ENCODE measurements around the gene SLC16A3.

SLC16A3 gene

DNA sequence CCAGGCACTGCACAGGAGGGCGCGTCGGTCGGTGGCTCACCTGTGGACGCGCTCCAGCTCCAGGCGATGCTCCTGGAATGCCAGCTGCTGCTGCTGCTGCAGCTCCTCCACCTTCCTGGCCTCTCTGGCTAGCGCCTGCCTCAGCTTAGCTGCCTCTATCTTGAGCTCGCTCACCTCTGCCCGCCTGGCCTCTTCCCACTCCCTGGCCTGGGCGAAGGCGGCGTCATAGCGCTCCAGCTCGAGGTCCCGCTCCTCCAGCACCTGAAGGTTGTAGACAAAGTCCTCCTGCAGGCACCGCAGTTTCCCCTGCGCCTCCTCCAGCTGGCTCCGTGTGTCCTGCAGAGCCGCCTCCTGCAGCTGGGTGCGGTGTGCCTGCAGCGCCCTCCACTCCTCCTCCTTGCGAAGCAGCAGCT is 27.3 kb upstream of the SLC16A3 start:
- Histone ChIP-seq H3K4me2 (ENCODE audit: low read length) (no peak overlapping the region), H3K4me3 (ENCODE audit: low read depth, low read length) (no peak overlapping the region), H2AK5ac (ENCODE audit: low read length) (no peak overlapping the region), H3K79me2 (ENCODE audit: control insufficient read depth, insufficient read depth, low read length, poor library complexity) (no peaks in the 10 kb centered on the region), H4K91ac (ENCODE audit: low read depth, low read length) (no peak overlapping the region), H3K9me3 (ENCODE audit: insufficient read depth, low read depth, low read length) (no peaks in the 10 kb centered on the region), H2BK5ac (ENCODE audit: low read depth, low read length, poor library complexity) (no peak overlapping the region), H3K9ac (ENCODE audit: low read length) (no peak overlapping the region), H3K27ac (ENCODE audit: low read depth, low read length) (no peak overlapping the region), H3K4me1 (ENCODE audit: control insufficient read depth in 1 of 2, insufficient read depth in 2 of 2, low read length in 2 of 2) (peaks cover 4 to 5% of the 10 kb centered on the region in 2 experiments), H3K4ac (ENCODE audit: low read depth, low read length) (no peak overlapping the region), H3K18ac (ENCODE audit: low read length) (no peak overlapping the region), H3K23ac (ENCODE audit: low read length) (no peak overlapping the region), H2AFZ (ENCODE audit: insufficient read depth, low read length, poor library complexity) (no peak overlapping the region), H2BK12ac (ENCODE audit: low read length) (no peak overlapping the region), H3K27me3 (ENCODE audit: insufficient read depth, low read length) (no peaks in the 10 kb centered on the region), H3K14ac (ENCODE audit: low read length) (no peak overlapping the region), H4K8ac (ENCODE audit: low read depth, low read length) (no peak overlapping the region), H4K12ac (ENCODE audit: low read depth, low read length) (no peak overlapping the region), H2BK120ac (ENCODE audit: insufficient read depth, low read length, poor library complexity) (no peak overlapping the region), H3K79me1 (ENCODE audit: low read length) (no peaks in the 10 kb centered on the region), H3K36me3 (ENCODE audit: control insufficient read depth in 1 of 2, insufficient read depth in 2 of 2, low read length in 2 of 2) (peaks cover 21 to 26% of the 10 kb centered on the region in 2 experiments)
- no peak for DNase-seq
- WGBS (ENCODE audit: extremely low coverage, insufficient coverage, insufficient read length) = no CpG with 5 or more reads among the region's 23 CpGs

DNA sequence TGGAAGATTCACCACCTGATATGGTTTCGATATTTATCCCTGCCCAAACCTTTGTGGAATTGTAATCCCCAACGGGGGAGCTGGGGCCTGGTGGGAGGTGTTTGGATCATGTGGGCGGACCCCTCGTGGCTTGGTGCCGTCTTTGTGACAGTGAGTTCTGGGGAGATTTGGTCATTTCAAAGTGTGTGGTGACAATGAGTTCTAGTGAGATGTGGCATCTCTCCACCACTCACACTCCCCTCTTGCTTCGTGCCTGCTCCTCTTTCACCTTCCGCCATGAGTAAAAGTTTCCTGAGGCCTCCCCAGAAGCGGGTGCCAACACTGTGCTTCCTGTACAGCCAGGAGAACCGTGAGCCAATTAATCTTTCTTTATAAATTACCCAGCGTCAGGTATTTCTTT is 25.9 kb upstream of the SLC16A3 start:
- H3K9ac ChIP-seq (ENCODE audit: low read length) = no peak overlapping the region
- no peak overlapping the region for H2BK120ac ChIP-seq (ENCODE audit: insufficient read depth, low read length, poor library complexity)
- no peak overlapping the region for H4K91ac ChIP-seq (ENCODE audit: low read depth, low read length)
- no CpG with 5 or more reads among the region's 10 CpGs for WGBS (ENCODE audit: extremely low coverage, insufficient coverage, insufficient read length)
- H3K79me2 ChIP-seq (ENCODE audit: control insufficient read depth, insufficient read depth, low read length, poor library complexity) = no peaks in the 10 kb centered on the region
- no peak overlapping the region for H3K18ac ChIP-seq (ENCODE audit: low read length)
- H2AFZ ChIP-seq (ENCODE audit: insufficient read depth, low read length, poor library complexity) = no peak overlapping the region
- no peak overlapping the region for H3K27ac ChIP-seq (ENCODE audit: low read depth, low read length)
- peaks cover 15 to 16% of the 10 kb centered on the region in 2 experiments for H3K36me3 ChIP-seq (ENCODE audit: control insufficient read depth in 1 of 2, insufficient read depth in 2 of 2, low read length in 2 of 2)
- no peak overlapping the region for H2BK12ac ChIP-seq (ENCODE audit: low read length)
- no peak overlapping the region for H2AK5ac ChIP-seq (ENCODE audit: low read length)
- no peak overlapping the region for H3K4me3 ChIP-seq (ENCODE audit: low read depth, low read length)
- H3K9me3 ChIP-seq (ENCODE audit: insufficient read depth, low read depth, low read length) = no peaks in the 10 kb centered on the region
- DNase-seq = no peak
- no peaks in the 10 kb centered on the region for H3K27me3 ChIP-seq (ENCODE audit: insufficient read depth, low read length)
- H3K4me2 ChIP-seq (ENCODE audit: low read length) = no peak overlapping the region
- no peak overlapping the region for H3K23ac ChIP-seq (ENCODE audit: low read length)
- H3K14ac ChIP-seq (ENCODE audit: low read length) = no peak overlapping the region
- no peak overlapping the region for H2BK5ac ChIP-seq (ENCODE audit: low read depth, low read length, poor library complexity)
- H3K79me1 ChIP-seq (ENCODE audit: low read length) = no peaks in the 10 kb centered on the region
- peaks cover 4 to 5% of the 10 kb centered on the region in 2 experiments for H3K4me1 ChIP-seq (ENCODE audit: control insufficient read depth in 1 of 2, insufficient read depth in 2 of 2, low read length in 2 of 2)
- H4K12ac ChIP-seq (ENCODE audit: low read depth, low read length) = no peak overlapping the region
- no peak overlapping the region for H3K4ac ChIP-seq (ENCODE audit: low read depth, low read length)
- H4K8ac ChIP-seq (ENCODE audit: low read depth, low read length) = no peak overlapping the region

DNA sequence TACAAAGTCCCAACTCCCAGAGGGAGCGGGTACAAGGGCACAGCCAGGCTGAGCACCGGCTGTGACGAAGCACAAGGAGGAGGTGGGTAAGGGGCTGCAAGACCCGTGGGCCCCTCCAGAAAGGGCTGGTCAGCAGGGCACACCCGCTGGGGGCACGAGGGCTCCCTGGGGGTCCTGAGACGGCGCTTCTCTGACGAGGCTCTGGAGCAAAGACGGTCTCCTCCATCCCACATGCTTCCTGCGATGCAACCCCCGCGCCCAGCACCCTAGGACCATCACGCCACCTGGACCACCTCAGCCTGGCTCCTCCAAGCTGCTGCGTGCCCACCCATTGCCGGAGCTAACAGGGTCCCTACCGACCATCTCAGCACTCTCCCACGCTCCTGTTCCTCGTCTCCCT is 24.9 kb upstream of the SLC16A3 start:
- Histone ChIP-seq H3K4ac (ENCODE audit: low read depth, low read length) (no peak overlapping the region), H2BK120ac (ENCODE audit: insufficient read depth, low read length, poor library complexity) (no peak overlapping the region), H3K4me2 (ENCODE audit: low read length) (no peak overlapping the region), H2AK5ac (ENCODE audit: low read length) (no peak overlapping the region), H4K8ac (ENCODE audit: low read depth, low read length) (no peak overlapping the region), H3K14ac (ENCODE audit: low read length) (no peak overlapping the region), H3K18ac (ENCODE audit: low read length) (no peak overlapping the region), H3K79me1 (ENCODE audit: low read length) (no peaks in the 10 kb centered on the region), H3K9ac (ENCODE audit: low read length) (no peak overlapping the region), H3K4me1 (ENCODE audit: control insufficient read depth in 1 of 2, insufficient read depth in 2 of 2, low read length in 2 of 2) (peaks cover 4 to 5% of the 10 kb centered on the region in 2 experiments), H4K91ac (ENCODE audit: low read depth, low read length) (no peak overlapping the region), H2BK5ac (ENCODE audit: low read depth, low read length, poor library complexity) (no peak overlapping the region), H3K27me3 (ENCODE audit: insufficient read depth, low read length) (no peaks in the 10 kb centered on the region), H3K36me3 (ENCODE audit: control insufficient read depth in 1 of 2, insufficient read depth in 2 of 2, low read length in 2 of 2) (peaks cover 13 to 15% of the 10 kb centered on the region in 2 experiments), H3K27ac (ENCODE audit: low read depth, low read length) (no peak overlapping the region), H3K79me2 (ENCODE audit: control insufficient read depth, insufficient read depth, low read length, poor library complexity) (no peaks in the 10 kb centered on the region), H3K23ac (ENCODE audit: low read length) (no peak overlapping the region), H2BK12ac (ENCODE audit: low read length) (no peak overlapping the region), H3K4me3 (ENCODE audit: low read depth, low read length) (no peak overlapping the region), H2AFZ (ENCODE audit: insufficient read depth, low read length, poor library complexity) (no peak overlapping the region), H3K9me3 (ENCODE audit: insufficient read depth, low read depth, low read length) (no peaks in the 10 kb centered on the region), H4K12ac (ENCODE audit: low read depth, low read length) (no peak overlapping the region)
- no peak for DNase-seq
- no CpG with 5 or more reads among the region's 19 CpGs for WGBS (ENCODE audit: extremely low coverage, insufficient coverage, insufficient read length)

DNA sequence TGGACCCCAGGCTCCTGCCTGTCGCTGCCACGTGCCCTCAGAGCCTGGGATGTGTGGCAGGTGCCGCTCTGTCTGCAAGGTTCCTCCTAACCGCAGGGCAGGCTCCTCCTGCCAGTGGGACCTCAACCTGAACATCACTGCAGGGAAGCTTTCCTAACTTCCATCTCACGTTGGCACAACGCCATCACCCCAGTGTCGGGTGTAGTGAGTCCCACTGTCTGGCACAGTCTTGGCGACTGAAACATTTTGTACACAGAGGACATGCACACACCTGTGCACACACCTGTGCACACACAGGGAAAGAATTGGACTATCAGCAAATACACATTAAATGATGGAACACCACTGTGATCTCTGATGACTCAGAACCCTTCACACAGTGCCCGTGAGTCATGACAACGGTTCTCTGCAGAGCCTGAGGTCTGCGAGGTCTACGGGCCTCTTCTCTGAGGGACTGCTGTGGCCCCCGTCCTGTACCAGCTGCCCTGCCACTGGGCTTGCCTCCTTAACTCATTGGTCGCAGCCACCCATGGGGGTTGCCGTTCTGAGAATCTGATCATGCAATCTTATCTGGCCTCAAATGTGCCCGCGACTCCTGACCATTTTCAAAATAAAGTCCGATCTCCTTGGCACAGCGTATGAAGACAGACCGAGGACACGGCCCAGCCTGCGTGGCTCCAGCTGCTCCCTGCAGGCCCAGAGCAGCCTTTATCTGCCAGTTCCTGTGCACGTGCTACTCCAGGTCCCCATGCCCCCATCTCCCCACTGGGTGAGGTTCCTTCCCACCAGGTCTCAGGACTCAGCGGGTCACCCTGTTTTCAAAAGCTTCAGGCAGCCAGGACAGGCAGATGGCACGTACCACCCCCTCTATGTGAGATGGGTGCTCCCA is 23.8 kb upstream of the SLC16A3 start:
- no peak overlapping the region for H2BK120ac ChIP-seq (ENCODE audit: insufficient read depth, low read length, poor library complexity)
- no peak overlapping the region for H3K23ac ChIP-seq (ENCODE audit: low read length)
- H2BK5ac ChIP-seq (ENCODE audit: low read depth, low read length, poor library complexity) = no peak overlapping the region
- no peak overlapping the region for H4K8ac ChIP-seq (ENCODE audit: low read depth, low read length)
- no peak overlapping the region for H2BK12ac ChIP-seq (ENCODE audit: low read length)
- H3K9me3 ChIP-seq (ENCODE audit: insufficient read depth, low read depth, low read length) = no peaks in the 10 kb centered on the region
- H3K4ac ChIP-seq (ENCODE audit: low read depth, low read length) = no peak overlapping the region
- H3K36me3 ChIP-seq (ENCODE audit: control insufficient read depth in 1 of 2, insufficient read depth in 2 of 2, low read length in 2 of 2) = peaks cover 8 to 9% of the 10 kb centered on the region in 2 experiments
- H3K9ac ChIP-seq (ENCODE audit: low read length) = no peak overlapping the region
- H3K27ac ChIP-seq (ENCODE audit: low read depth, low read length) = no peak overlapping the region
- peak overlapping the region; percentile 18 for H2AK5ac ChIP-seq (ENCODE audit: low read length)
- H2AFZ ChIP-seq (ENCODE audit: insufficient read depth, low read length, poor library complexity) = no peak overlapping the region
- H3K18ac ChIP-seq (ENCODE audit: low read length) = no peak overlapping the region
- no peaks in the 10 kb centered on the region for H3K79me1 ChIP-seq (ENCODE audit: low read length)
- peak; percentile 56 to 65 for DNase-seq
- no peak overlapping the region for H4K12ac ChIP-seq (ENCODE audit: low read depth, low read length)
- no peaks in the 10 kb centered on the region for H3K79me2 ChIP-seq (ENCODE audit: control insufficient read depth, insufficient read depth, low read length, poor library complexity)
- no peak overlapping the region for H3K4me3 ChIP-seq (ENCODE audit: low read depth, low read length)
- no peak overlapping the region for H3K4me2 ChIP-seq (ENCODE audit: low read length)
- no peaks in the 10 kb centered on the region for H3K27me3 ChIP-seq (ENCODE audit: insufficient read depth, low read length)
- no CpG with 5 or more reads among the region's 25 CpGs for WGBS (ENCODE audit: extremely low coverage, insufficient coverage, insufficient read length)
- peak overlapping the region; percentile 84 for H4K91ac ChIP-seq (ENCODE audit: low read depth, low read length)
- H3K14ac ChIP-seq (ENCODE audit: low read length) = peak overlapping the region; percentile 9
- H3K4me1 ChIP-seq (ENCODE audit: control insufficient read depth in 1 of 2, insufficient read depth in 2 of 2, low read length in 2 of 2) = peaks cover 4 to 5% of the 10 kb centered on the region in 2 experiments

Measured in trophoblast cell (in vitro differentiated cells and primary cell).